K562 (cell line): Measurements from ENCODE around the gene JUP. TPM values are rescaled to one million over a fixed set of nuclear protein-coding genes. Genes with fewer than 3 reads are reported as not detected.
A peak's percentile ranks its signal among the peaks of the same experiment; 100 is the strongest.

Experiments
- E2F5 ChIP-seq: sonication (generic); formaldehyde crosslinking; IDR thresholded peaks from 2 replicates; pipeline ENCODE4 v1.8.0; 2022; ENCODE audit warnings: mild to moderate bottlenecking, missing genetic modification reagents
- PHF21A ChIP-seq: fragments of 450-650 bp; IDR thresholded peaks from 2 replicates; pipeline ENCODE4 v1.6.1; 2017; ENCODE audit warnings: low read depth, borderline replicate concordance
- POLR3G ChIP-seq: IDR thresholded peaks from 2 replicates; pipeline ENCODE4 v1.6.1; 2011; ENCODE audit not compliant: insufficient read length, insufficient replicate concordance; ENCODE audit errors: extremely low read depth
- RAD51 ChIP-seq: fragments of 450-650 bp; IDR thresholded peaks from 2 replicates; pipeline ENCODE4 v1.7.1; 2016; ENCODE audit warnings: low read depth, mild to moderate bottlenecking, borderline replicate concordance
- XRCC5 ChIP-seq: fragments of 200-400 bp; formaldehyde crosslinking; IDR thresholded peaks from 2 replicates; pipeline ENCODE4 v1.6.1; 2017; ENCODE audit warnings: low read depth, mild to moderate bottlenecking, low read length
- ZC3H11A ChIP-seq: IDR thresholded peaks from 2 replicates; pipeline ENCODE4 v1.6.1; 2012; ENCODE audit warnings: low read depth, low read length, improper control_type of control experiment
- ZNF140 ChIP-seq: fragments of 250-450 bp; sonication (Bioruptor Pico); IDR thresholded peaks from 2 replicates; pipeline ENCODE4 v1.8.0; 2021; ENCODE audit warnings: moderate library complexity, mild to moderate bottlenecking, inconsistent platforms
- ZNF184 ChIP-seq: sonication (generic); formaldehyde crosslinking; IDR thresholded peaks from 2 replicates; pipeline ENCODE4 v1.5.0; 2020; ENCODE audit warnings: missing genetic modification reagents
- ZNF324 ChIP-seq: fragments of 250-450 bp; sonication (Bioruptor Pico); IDR thresholded peaks from 2 replicates; pipeline ENCODE4 v1.4.0; 2020; ENCODE audit warnings: mild to moderate bottlenecking
- ZNF592 ChIP-seq: fragments of 450-650 bp; IDR thresholded peaks from 2 replicates; pipeline ENCODE4 v1.6.1; 2017; ENCODE audit warnings: antibody characterized with exemption, mild to moderate bottlenecking
- ZNF764 ChIP-seq: fragments of 250-450 bp; sonication (Bioruptor Pico); IDR thresholded peaks from 2 replicates; pipeline ENCODE4 v1.4.0; 2020; ENCODE audit warnings: low read depth, mild to moderate bottlenecking, moderate library complexity
- ZNF79 ChIP-seq: fragments of 250-450 bp; sonication (Bioruptor Pico); IDR thresholded peaks from 2 replicates; pipeline ENCODE4 v1.4.0; 2020; ENCODE audit warnings: low read depth, mild to moderate bottlenecking, moderate library complexity
- ZNF830 ChIP-seq: fragments of 250-450 bp; sonication (Bioruptor Pico); IDR thresholded peaks from 2 replicates; pipeline ENCODE4 v1.5.0; 2021; ENCODE audit warnings: mild to moderate bottlenecking
- polyA plus RNA-seq, 8 experiments: library from polyadenylated mRNA; depleted of rRNA in 4 of 8; stranded (reverse) in 5 of 8; unstranded in 3 of 8; fragments of >200 nt; fragmentation: Nextera tagmentation in 2 of 8; fragmentation: Illumina TruSeq in 1 of 8; extraction: Ambion mirVana in 2 of 8; extraction: Trizol in 1 of 8; gene quantifications; 2 replicates each; pipeline versions ENCODE4 v1.2.1 to v1.2.3, GENCODE V29; 2011 to 2014; ENCODE audit warnings: inconsistent platforms in 1 of 8, missing spikeins in 1 of 8
- total RNA-seq, 7 experiments: library from RNA; depleted of rRNA in 6 of 7; stranded (reverse); fragments of >200 nt in 6 of 7; fragmentation: Illumina TruSeq in 2 of 7; extraction: Trizol in 2 of 7; gene quantifications; 2 replicates each; pipeline versions ENCODE4 v1.2.1 to v1.2.3, GENCODE V29; 2011 to 2021; ENCODE audit warnings: low replicate concordance in 1 of 7
- TF ChIP-seq, protein P1 (sequence below): fragments of 250-450 bp; sonication (Bioruptor Pico); IDR thresholded peaks from 2 replicates; pipeline ENCODE4 v1.5.1; 2021; ENCODE audit warnings: mild to moderate bottlenecking
- TF ChIP-seq, protein P2 (sequence below): IDR thresholded peaks from 3 replicates; pipeline ENCODE4 v1.6.1; 2011; ENCODE audit warnings: borderline replicate concordance, mild to moderate bottlenecking; ENCODE audit not compliant: insufficient read length, insufficient read depth
- TF ChIP-seq, protein P3 (sequence below): sonication (generic); formaldehyde crosslinking; IDR thresholded peaks from 2 replicates; pipeline ENCODE4 v1.8.1; 2022; ENCODE audit warnings: missing genetic modification reagents

The JUP gene
- total and polyA plus RNA-seq, 9 of the 15 experiments (the other 6 are each of a cell fraction or from before 2014, with no cell fraction given) = 6.4 to 177 (median 31.2) TPM

DNA sequence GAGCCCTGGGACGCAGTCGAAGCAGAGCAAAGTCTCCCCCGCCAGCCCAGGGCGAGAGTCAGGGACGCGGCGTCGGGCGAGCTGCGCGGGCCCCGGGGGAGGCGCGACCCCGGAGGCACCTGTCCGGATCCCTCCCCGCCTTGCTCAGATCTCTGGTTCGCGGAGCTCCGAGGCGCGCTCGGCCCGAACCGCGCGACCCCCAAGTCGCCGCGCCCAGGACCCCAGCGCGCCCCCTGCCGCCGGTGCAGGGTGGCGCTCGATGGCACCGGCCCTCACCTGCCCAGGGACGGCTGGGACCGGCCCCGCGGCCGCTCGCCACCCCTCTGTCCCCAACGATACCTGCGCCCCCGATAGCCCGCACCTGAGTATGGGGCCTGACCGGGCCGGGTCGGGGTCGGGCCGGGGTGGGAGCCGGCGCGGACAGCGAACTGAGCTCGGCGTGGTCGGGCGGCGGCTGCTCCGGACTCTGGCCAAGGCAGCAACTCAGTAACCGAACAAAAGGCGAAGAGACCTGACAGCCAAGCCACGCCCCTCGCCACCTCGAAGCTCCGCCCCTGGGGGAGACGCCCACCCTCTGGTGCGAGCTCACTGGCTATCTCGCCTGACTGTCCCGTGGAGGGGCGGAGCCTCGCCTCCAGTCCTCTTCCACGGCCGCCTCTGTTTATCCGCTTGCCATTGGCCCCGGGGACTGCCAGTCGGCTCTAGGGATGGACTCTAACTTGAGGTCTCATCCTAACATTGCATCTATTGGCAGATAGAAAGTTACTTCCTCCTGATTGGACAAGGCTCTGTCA lies at the start of gene JUP (continued):
- TF ChIP-seq ZNF592 (peak; percentile 57), ZNF140 (no peak), XRCC5 (0 out of 2 replicates have a peak, but pooled peaks have one; percentile 9), ZC3H11A (no peak), ZNF324 (CRISPR knock-in tag) (no peak), POLR3G (no peak), ZNF830 (CRISPR knock-in tag) (no peak), ZNF184 (CRISPR knock-in tag) (no peak), RAD51 (no peak), ZNF764 (no peak), PHF21A (no peak), ZNF79 (CRISPR knock-in tag) (no peak), E2F5 (CRISPR knock-in tag) (no peak)
- TF ChIP-seq, protein P1, sequence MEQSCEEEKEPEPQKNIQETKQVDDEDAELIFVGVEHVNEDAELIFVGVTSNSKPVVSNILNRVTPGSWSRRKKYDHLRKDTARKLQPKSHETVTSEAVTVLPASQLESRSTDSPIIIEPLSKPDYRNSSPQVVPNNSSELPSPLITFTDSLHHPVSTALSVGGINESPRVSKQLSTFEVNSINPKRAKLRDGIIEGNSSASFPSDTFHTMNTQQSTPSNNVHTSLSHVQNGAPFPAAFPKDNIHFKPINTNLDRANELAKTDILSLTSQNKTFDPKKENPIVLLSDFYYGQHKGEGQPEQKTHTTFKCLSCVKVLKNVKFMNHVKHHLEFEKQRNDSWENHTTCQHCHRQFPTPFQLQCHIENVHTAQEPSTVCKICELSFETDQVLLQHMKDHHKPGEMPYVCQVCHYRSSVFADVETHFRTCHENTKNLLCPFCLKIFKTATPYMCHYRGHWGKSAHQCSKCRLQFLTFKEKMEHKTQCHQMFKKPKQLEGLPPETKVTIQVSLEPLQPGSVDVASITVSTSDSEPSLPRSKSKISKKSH (CRISPR knock-in tag) = no peak
- TF ChIP-seq, protein P2, sequence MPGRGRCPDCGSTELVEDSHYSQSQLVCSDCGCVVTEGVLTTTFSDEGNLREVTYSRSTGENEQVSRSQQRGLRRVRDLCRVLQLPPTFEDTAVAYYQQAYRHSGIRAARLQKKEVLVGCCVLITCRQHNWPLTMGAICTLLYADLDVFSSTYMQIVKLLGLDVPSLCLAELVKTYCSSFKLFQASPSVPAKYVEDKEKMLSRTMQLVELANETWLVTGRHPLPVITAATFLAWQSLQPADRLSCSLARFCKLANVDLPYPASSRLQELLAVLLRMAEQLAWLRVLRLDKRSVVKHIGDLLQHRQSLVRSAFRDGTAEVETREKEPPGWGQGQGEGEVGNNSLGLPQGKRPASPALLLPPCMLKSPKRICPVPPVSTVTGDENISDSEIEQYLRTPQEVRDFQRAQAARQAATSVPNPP = no peak
- TF ChIP-seq, protein P3, sequence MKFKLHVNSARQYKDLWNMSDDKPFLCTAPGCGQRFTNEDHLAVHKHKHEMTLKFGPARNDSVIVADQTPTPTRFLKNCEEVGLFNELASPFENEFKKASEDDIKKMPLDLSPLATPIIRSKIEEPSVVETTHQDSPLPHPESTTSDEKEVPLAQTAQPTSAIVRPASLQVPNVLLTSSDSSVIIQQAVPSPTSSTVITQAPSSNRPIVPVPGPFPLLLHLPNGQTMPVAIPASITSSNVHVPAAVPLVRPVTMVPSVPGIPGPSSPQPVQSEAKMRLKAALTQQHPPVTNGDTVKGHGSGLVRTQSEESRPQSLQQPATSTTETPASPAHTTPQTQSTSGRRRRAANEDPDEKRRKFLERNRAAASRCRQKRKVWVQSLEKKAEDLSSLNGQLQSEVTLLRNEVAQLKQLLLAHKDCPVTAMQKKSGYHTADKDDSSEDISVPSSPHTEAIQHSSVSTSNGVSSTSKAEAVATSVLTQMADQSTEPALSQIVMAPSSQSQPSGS (CRISPR knock-in tag) = no peak
